ENCODE measurements around the gene BLTP2.

The BLTP2 gene

GRCh38 chr17:28598389-28598788 is 46.6 kb downstream of the BLTP2 start:
- DNase-seq, result no peak

GRCh38 chr17:28597606-28598383 is 47.2 kb downstream of the BLTP2 start:
- no peak for DNase-seq

All from fibroblast of skin of scalp (primary cell).